Measurements from ENCODE around the gene SEPTIN10.

Gene SEPTIN10

GRCh38 chr2:109557309-109557708 is 56.5 kb downstream of the SEPTIN10 start:
- H2AFZ ChIP-seq (ENCODE audit: low read depth): no peak overlapping the region
- no peaks in the 10 kb centered on the region for H4K20me1 ChIP-seq (ENCODE audit: insufficient read depth)
- no peaks in the 10 kb centered on the region for H3K36me3 ChIP-seq (ENCODE audit: insufficient read depth)
- H3K4me1 ChIP-seq (ENCODE audit: low read depth, poor library complexity, severe bottlenecking): no peaks in the 10 kb centered on the region
- no peak overlapping the region for H3K4me3 ChIP-seq (IDR thresholded peaks at IDR 0.05; ENCODE audit: insufficient read depth, low read depth, low read length)
- no peak overlapping the region for H3K27ac ChIP-seq
- no peak for TF ChIP-seq CTCF (conservative IDR thresholded peaks at IDR 0.05; ENCODE audit: low read depth, low read length)
- H3K4me2 ChIP-seq: no peak overlapping the region
- no peaks in the 10 kb centered on the region for H3K27me3 ChIP-seq (ENCODE audit: insufficient read depth, low read depth)
- no peaks in the 10 kb centered on the region for H3K79me2 ChIP-seq (ENCODE audit: insufficient read depth, low read depth)
- no peak overlapping the region for H3K9ac ChIP-seq

- no peaks in the 10 kb centered on the region for H4K20me1 ChIP-seq (ENCODE audit: insufficient read depth)
- H3K27me3 ChIP-seq (ENCODE audit: insufficient read depth, low read depth): no peaks in the 10 kb centered on the region
- TF ChIP-seq CTCF (conservative IDR thresholded peaks at IDR 0.05; ENCODE audit: low read depth, low read length): no peak
- no peak overlapping the region for H3K27ac ChIP-seq
- no peak overlapping the region for H3K4me2 ChIP-seq
- H2AFZ ChIP-seq (ENCODE audit: low read depth): no peak overlapping the region
- H3K4me1 ChIP-seq (ENCODE audit: low read depth, poor library complexity, severe bottlenecking): no peaks in the 10 kb centered on the region
- no peaks in the 10 kb centered on the region for H3K36me3 ChIP-seq (ENCODE audit: insufficient read depth)
- no peaks in the 10 kb centered on the region for H3K79me2 ChIP-seq (ENCODE audit: insufficient read depth, low read depth)
- no peak overlapping the region for H3K9ac ChIP-seq
- H3K4me3 ChIP-seq (IDR thresholded peaks at IDR 0.05; ENCODE audit: insufficient read depth, low read depth, low read length): no peak overlapping the region
These were observed 58.3 kb downstream of the SEPTIN10 start for GRCh38 chr2:109555346-109555900.

GRCh38 chr2:109554758-109555157 is 59.0 kb downstream of the SEPTIN10 start:
- Histone ChIP-seq H3K36me3 (ENCODE audit: insufficient read depth) (no peaks in the 10 kb centered on the region), H3K27me3 (ENCODE audit: insufficient read depth, low read depth) (no peaks in the 10 kb centered on the region), H3K27ac (no peak overlapping the region), H3K4me3 (IDR thresholded peaks at IDR 0.05; ENCODE audit: insufficient read depth, low read depth, low read length) (no peak overlapping the region), H3K4me2 (no peak overlapping the region), H2AFZ (ENCODE audit: low read depth) (no peak overlapping the region), H3K79me2 (ENCODE audit: insufficient read depth, low read depth) (no peaks in the 10 kb centered on the region), H3K9ac (no peak overlapping the region), H3K4me1 (ENCODE audit: low read depth, poor library complexity, severe bottlenecking) (no peaks in the 10 kb centered on the region), H4K20me1 (ENCODE audit: insufficient read depth) (no peaks in the 10 kb centered on the region)
- no peak for TF ChIP-seq CTCF (conservative IDR thresholded peaks at IDR 0.05; ENCODE audit: low read depth, low read length)

GRCh38 chr2:109549016-109549590 is 64.7 kb downstream of the SEPTIN10 start:
- Histone ChIP-seq H3K4me3 (IDR thresholded peaks at IDR 0.05; ENCODE audit: insufficient read depth, low read depth, low read length) (no peak overlapping the region), H4K20me1 (ENCODE audit: insufficient read depth) (no peaks in the 10 kb centered on the region), H3K4me1 (ENCODE audit: low read depth, poor library complexity, severe bottlenecking) (no peaks in the 10 kb centered on the region), H3K27ac (no peak overlapping the region), H3K27me3 (ENCODE audit: insufficient read depth, low read depth) (no peaks in the 10 kb centered on the region), H3K4me2 (no peak overlapping the region), H2AFZ (ENCODE audit: low read depth) (no peak overlapping the region), H3K79me2 (ENCODE audit: insufficient read depth, low read depth) (no peaks in the 10 kb centered on the region), H3K9ac (no peak overlapping the region), H3K36me3 (ENCODE audit: insufficient read depth) (no peaks in the 10 kb centered on the region)
- TF ChIP-seq CTCF (conservative IDR thresholded peaks at IDR 0.05; ENCODE audit: low read depth, low read length): no peak
